MCF 10A (cell line): Measurements from ENCODE around the gene DHX38. TPM values are rescaled to one million over a fixed set of nuclear protein-coding genes. Genes with fewer than 3 reads are reported as not detected.

Source experiments
- BruUV-seq: library from RNA; stranded (reverse); fragments of 400-500 nt; replicated peaks from 2 replicates; lab custom pipeline; 2021; lab: Mats Ljungman, UMichigan
- CTCF ChIA-PET: fragments of 300-600 bp; sonication (Branson Sonifier 250); formaldehyde crosslinking; extraction: SDS; loops from one replicate; lab custom pipeline; 2021; ENCODE audit warnings: antibody characterized with exemption, inconsistent platforms; lab: Yijun Ruan, JAX
- POLR2A ChIA-PET: fragments of 300-600, 350-650 bp; sonication (Branson Sonifier 250); formaldehyde crosslinking; extraction: SDS; loops from one replicate; lab custom pipeline; 2020; ENCODE audit warnings: antibody characterized with exemption, inconsistent platforms; lab: Yijun Ruan, JAX
- DNase-seq: peaks from one replicate; pipeline ENCODE4 v3.0.0-alpha.2; 2018; ENCODE audit not compliant: unreplicated experiment
- H3K27ac Mint-ChIP-seq: one replicate; pipeline ENCODE4 v1.8.0; 2022; ENCODE audit warnings: mild to moderate bottlenecking, low read depth, mixed read lengths; ENCODE audit not compliant: unreplicated experiment
- H3K27me3 Mint-ChIP-seq: one replicate; pipeline ENCODE4 v1.8.0; 2022; ENCODE audit warnings: mixed read lengths; ENCODE audit not compliant: insufficient read depth, unreplicated experiment
- H3K36me3 Mint-ChIP-seq: one replicate; pipeline ENCODE4 v1.8.0; 2022; ENCODE audit warnings: mild to moderate bottlenecking, moderate library complexity, mixed read lengths; ENCODE audit not compliant: insufficient read depth, unreplicated experiment
- H3K4me1 Mint-ChIP-seq: one replicate; pipeline ENCODE4 v1.8.0; 2022; ENCODE audit warnings: mixed read lengths; ENCODE audit not compliant: insufficient read depth, unreplicated experiment
- H3K4me3 Mint-ChIP-seq: one replicate; pipeline ENCODE4 v1.8.0; 2022; ENCODE audit warnings: mild to moderate bottlenecking, moderate library complexity, mixed read lengths; ENCODE audit not compliant: unreplicated experiment
- H3K9me3 Mint-ChIP-seq: one replicate; pipeline ENCODE4 v1.8.0; 2022; ENCODE audit warnings: mixed read lengths; ENCODE audit not compliant: unreplicated experiment
- intact Hi-C: fragments of 100-400 bp; cut with micrococcal nuclease; formaldehyde crosslinking; loops from 2 replicates; pipeline ENCODE4 v1.14.1; 2022
- total RNA-seq: library from RNA; stranded (reverse); gene quantifications from 2 replicates; pipeline ENCODE4 v1.2.3, GENCODE V29; 2022
- TF ChIP-seq, protein P1 (sequence below): fragments of 200-600 bp; IDR thresholded peaks from one replicate; pipeline ENCODE4 v1.8.0; 2022; ENCODE audit warnings: antibody characterized with exemption, mild to moderate bottlenecking; ENCODE audit not compliant: unreplicated experiment

Gene DHX38
- total RNA-seq, 1 experiment from 2014 or later: 65.2 TPM

DNA sequence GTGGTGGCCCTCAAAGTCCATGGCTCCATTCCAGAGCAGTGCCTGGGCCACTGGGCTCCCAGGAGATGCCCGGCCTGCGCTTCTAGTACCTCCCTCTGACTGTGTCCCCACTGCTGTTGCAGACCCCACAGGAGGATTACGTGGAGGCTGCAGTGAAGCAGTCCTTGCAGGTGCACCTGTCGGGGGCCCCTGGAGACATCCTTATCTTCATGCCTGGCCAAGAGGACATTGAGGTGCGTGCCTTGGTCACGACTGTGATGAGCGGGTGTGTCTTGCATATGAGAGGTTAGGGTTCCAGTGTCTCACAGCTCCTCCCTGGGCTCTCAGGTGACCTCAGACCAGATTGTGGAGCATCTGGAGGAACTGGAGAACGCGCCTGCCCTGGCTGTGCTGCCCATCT, 11.3 kb downstream of the DHX38 start:
- Mint-ChIP-seq H3K9me3 (no peaks in the 10 kb centered on the region), H3K27me3 (no peaks in the 10 kb centered on the region), H3K4me1 (no peaks in the 10 kb centered on the region), H3K36me3 (peaks cover 93% of the 10 kb centered on the region), H3K4me3 (no peak overlapping the region), H3K27ac (no peak overlapping the region)
- TF ChIP-seq, protein P1, sequence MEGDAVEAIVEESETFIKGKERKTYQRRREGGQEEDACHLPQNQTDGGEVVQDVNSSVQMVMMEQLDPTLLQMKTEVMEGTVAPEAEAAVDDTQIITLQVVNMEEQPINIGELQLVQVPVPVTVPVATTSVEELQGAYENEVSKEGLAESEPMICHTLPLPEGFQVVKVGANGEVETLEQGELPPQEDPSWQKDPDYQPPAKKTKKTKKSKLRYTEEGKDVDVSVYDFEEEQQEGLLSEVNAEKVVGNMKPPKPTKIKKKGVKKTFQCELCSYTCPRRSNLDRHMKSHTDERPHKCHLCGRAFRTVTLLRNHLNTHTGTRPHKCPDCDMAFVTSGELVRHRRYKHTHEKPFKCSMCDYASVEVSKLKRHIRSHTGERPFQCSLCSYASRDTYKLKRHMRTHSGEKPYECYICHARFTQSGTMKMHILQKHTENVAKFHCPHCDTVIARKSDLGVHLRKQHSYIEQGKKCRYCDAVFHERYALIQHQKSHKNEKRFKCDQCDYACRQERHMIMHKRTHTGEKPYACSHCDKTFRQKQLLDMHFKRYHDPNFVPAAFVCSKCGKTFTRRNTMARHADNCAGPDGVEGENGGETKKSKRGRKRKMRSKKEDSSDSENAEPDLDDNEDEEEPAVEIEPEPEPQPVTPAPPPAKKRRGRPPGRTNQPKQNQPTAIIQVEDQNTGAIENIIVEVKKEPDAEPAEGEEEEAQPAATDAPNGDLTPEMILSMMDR: no peak
- POLR2A ChIA-PET: no interaction called here
- BruUV-seq: no TSS peak
- intact Hi-C loops: no loop called here
- CTCF ChIA-PET: interaction anchor here (0.6 to 1.3 kb wide), 3 partner anchors 17 to 734 kb away, joined by 3 to 4 read pairs (median 3); no protein-coding TSS in a partner anchor
- no peak for DNase-seq

DNA sequence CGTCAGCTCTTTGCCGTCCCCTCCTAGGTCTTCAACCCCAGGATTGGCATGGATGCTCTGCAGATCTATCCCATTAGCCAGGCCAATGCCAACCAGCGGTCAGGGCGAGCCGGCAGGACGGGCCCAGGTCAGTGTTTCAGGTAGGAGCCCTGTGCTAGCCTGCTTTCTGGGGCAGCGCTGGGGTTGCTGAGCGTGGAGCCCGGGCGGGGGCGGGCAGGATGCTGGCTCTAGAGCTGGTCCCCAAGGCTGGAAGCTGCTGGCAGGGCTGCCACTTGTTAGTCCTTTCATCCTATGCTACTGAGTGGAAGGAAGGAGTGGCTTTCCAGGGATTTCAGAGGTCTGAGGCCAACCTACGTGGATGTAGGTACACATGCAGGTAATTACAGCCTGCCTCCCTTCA, 12.3 kb downstream of the DHX38 start:
- no peak for DNase-seq
- Mint-ChIP-seq H3K9me3 (no peaks in the 10 kb centered on the region), H3K4me1 (no peaks in the 10 kb centered on the region), H3K36me3 (peaks cover 93% of the 10 kb centered on the region), H3K27ac (no peak overlapping the region), H3K4me3 (no peak overlapping the region), H3K27me3 (no peaks in the 10 kb centered on the region)
- BruUV-seq: no TSS peak
- POLR2A ChIA-PET: no interaction called here
- TF ChIP-seq, protein P1: no peak
- intact Hi-C loops: no loop called here
- CTCF ChIA-PET: interaction anchor here (0.9 to 1.0 kb wide), 2 partner anchors 19 to 39 kb away, joined by 4 read pairs; no protein-coding TSS in a partner anchor

DNA sequence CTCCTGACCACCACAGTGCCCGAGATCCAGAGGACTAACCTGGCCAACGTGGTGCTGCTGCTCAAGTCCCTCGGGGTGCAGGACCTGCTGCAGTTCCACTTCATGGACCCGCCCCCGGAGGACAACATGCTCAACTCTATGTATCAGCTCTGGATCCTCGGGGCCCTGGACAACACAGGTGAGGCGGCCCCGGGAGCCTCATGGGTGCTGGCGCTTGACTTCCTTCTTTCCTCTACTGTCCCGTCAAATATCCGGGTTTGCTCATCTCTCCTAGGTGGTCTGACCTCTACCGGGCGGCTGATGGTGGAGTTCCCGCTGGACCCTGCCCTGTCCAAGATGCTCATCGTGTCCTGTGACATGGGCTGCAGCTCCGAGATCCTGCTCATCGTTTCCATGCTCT, 13.7 kb downstream of the DHX38 start:
- CTCF ChIA-PET: interaction anchor here (1.2 kb wide), 1 partner anchor 40 kb away, joined by 3 read pairs; no protein-coding TSS in a partner anchor
- peaks cover 97% of the 10 kb centered on the region for H3K36me3 Mint-ChIP-seq
- TF ChIP-seq, protein P1: no peak
- POLR2A ChIA-PET: interaction anchor here (0.7 kb wide), 1 partner anchor 108 kb away, joined by 3 read pairs; no protein-coding TSS in a partner anchor
- DNase-seq: no peak
- no peaks in the 10 kb centered on the region for H3K9me3 Mint-ChIP-seq
- intact Hi-C loops: no loop called here
- no TSS peak for BruUV-seq
- H3K27ac Mint-ChIP-seq: no peak overlapping the region
- no peaks in the 10 kb centered on the region for H3K4me1 Mint-ChIP-seq
- no peaks in the 10 kb centered on the region for H3K27me3 Mint-ChIP-seq
- H3K4me3 Mint-ChIP-seq: no peak overlapping the region

DNA sequence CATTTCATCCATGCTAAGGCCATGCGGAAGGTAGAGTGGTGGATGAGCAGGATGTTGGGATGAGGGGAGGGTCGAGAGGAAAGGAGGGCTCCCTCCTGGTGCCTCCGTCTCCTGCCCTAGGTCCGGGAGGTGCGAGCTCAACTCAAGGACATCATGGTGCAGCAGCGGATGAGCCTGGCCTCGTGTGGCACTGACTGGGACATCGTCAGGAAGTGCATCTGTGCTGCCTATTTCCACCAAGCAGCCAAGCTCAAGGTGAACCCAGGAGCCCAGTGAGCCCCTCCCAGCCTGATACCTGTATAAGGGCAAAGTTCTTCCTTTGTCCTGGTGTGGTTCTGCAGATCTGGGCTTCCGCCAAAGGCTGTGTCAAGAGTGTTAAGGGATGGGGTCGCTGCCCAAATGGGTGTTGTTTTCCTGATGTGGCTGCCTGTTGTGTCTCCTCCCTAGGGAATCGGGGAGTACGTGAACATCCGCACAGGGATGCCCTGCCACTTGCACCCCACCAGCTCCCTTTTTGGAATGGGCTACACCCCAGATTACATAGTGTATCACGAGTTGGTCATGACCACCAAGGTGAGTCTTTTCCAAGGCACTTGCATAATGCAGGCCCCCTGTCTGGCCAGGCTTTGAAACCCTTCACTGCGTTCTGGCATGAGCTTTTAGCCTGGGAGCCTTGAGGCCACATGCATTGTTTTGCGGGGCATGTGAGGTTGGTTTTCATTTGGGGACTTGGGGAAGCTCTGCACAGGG, 14.9 kb downstream of the DHX38 start:
- Mint-ChIP-seq H3K4me1 (no peaks in the 10 kb centered on the region), H3K27ac (no peak overlapping the region), H3K36me3 (peaks cover 95% of the 10 kb centered on the region), H3K9me3 (no peaks in the 10 kb centered on the region), H3K4me3 (no peak overlapping the region), H3K27me3 (no peaks in the 10 kb centered on the region)
- TF ChIP-seq, protein P1: no peak
- CTCF ChIA-PET: interaction anchor here (0.5 to 0.7 kb wide), 2 partner anchors 11 to 688 kb away, joined by 3 read pairs; no protein-coding TSS in a partner anchor
- BruUV-seq: no TSS peak
- intact Hi-C loops: no loop called here
- no peak for DNase-seq
- POLR2A ChIA-PET: no interaction called here
